Measurements from ENCODE around the gene SLC16A10. TPM values are rescaled to one million over a fixed set of nuclear protein-coding genes. Genes with fewer than 3 reads are reported as not detected.

SLC16A10 gene
- total and polyA plus RNA-seq, 2 experiments from 2014 or later = 12.1 to 30.9 TPM

GRCh38 chr6:111173946-111174345, 86.6 kb downstream of the SLC16A10 start:
- no peaks in the 10 kb centered on the region for H3K9me3 Mint-ChIP-seq
- H3K27ac Mint-ChIP-seq = no peak overlapping the region
- H3K27me3 Mint-ChIP-seq (ENCODE audit: insufficient read depth, low read depth, poor library complexity) = no peaks in the 10 kb centered on the region

More at GRCh38 chr6:111173946-111174345, 86.6 kb downstream of the SLC16A10 start:
- ATAC-seq (no peak), DNase-seq (ENCODE audit: low spot score) (peak; percentile 8)
- Histone ChIP-seq H2AFZ (no peak overlapping the region), H3K36me3 (ENCODE audit: insufficient read depth) (no peaks in the 10 kb centered on the region), H3K27me3 (ENCODE audit: insufficient read depth) (no peaks in the 10 kb centered on the region), H3K79me2 (replicated peaks; ENCODE audit: insufficient read depth) (no peaks in the 10 kb centered on the region), H3K4me2 (no peak overlapping the region), H4K20me1 (replicated peaks; ENCODE audit: insufficient read depth) (no peaks in the 10 kb centered on the region), H3K4me3 (no peak overlapping the region), H3K4me1 (ENCODE audit: insufficient read depth) (peaks cover 15% of the 10 kb centered on the region), H3K27ac (ENCODE audit: low read depth) (no peak overlapping the region), H3K9me2 (ENCODE audit: insufficient read depth) (no peaks in the 10 kb centered on the region), H3F3A (replicated peaks; ENCODE audit: low read depth) (no peaks in the 10 kb centered on the region)
- Mint-ChIP-seq H3K4me1 (peaks cover 19% of the 10 kb centered on the region), H3K4me3 (no peak overlapping the region), H3K36me3 (ENCODE audit: low read depth) (no peaks in the 10 kb centered on the region)
- no peak for TF ChIP-seq REST (IDR thresholded peaks at IDR 0.05; ENCODE audit: unreplicated experiment)
- TF ChIP-seq ZNF462 (CRISPR knock-in tag; IDR thresholded peaks at IDR 0.05) = no peak
- no peak for TF ChIP-seq ZNF331 (CRISPR knock-in tag; IDR thresholded peaks at IDR 0.05; ENCODE audit: low read depth)

Data from GM23338 (cell line).